GM19395 (cell line): ENCODE data around the gene STK32A.

Experiments
- ATAC-seq: cut with Tn5 transposase; IDR thresholded peaks from one replicate; pipeline ENCODE4 v1.9.1; 2021; ENCODE audit warnings: mild to moderate bottlenecking, moderate library complexity; ENCODE audit not compliant: unreplicated experiment

The STK32A gene

DNA sequence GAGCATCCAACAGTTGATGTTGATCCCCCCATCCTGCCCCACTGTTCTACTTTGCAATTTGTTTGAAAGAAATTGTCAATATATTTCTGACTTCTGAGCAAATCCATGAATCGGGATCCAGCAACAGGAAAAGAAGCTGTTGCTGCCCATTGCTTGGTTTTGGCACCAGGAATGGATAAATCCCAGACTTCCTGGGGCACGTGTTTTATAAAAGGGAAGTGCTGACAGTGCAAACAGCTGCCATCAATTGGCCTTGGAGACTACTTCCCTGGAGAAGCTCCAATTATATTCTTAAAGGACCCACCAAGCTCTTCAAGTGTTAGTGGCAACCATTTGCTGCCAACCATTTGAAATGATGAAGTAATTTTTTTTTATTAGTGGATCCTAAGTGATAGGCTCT, 13.7 kb downstream of the STK32A start:
- no peak for ATAC-seq

DNA sequence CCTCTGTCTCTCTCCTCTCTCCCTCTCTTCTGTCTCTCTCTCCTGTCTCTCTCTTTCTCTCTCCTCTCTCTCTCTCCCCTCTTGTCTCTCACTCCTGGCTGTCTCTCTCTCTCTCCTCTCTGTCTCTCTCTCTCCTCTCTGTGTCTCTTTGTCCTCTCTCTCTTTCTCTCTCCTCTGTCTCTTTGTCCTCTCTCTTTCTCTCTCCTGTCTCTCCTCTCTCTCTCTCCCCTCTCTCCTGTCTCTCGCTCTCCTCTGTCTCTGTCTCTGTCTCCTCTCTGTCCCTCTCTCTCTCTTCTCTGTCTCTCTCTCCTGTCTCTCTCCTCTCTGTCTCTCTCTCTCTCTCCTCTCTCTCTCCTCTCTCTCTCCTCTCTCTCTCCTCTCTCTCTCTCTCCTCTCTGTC, 25.0 kb downstream of the STK32A start:
- no peak for ATAC-seq

DNA sequence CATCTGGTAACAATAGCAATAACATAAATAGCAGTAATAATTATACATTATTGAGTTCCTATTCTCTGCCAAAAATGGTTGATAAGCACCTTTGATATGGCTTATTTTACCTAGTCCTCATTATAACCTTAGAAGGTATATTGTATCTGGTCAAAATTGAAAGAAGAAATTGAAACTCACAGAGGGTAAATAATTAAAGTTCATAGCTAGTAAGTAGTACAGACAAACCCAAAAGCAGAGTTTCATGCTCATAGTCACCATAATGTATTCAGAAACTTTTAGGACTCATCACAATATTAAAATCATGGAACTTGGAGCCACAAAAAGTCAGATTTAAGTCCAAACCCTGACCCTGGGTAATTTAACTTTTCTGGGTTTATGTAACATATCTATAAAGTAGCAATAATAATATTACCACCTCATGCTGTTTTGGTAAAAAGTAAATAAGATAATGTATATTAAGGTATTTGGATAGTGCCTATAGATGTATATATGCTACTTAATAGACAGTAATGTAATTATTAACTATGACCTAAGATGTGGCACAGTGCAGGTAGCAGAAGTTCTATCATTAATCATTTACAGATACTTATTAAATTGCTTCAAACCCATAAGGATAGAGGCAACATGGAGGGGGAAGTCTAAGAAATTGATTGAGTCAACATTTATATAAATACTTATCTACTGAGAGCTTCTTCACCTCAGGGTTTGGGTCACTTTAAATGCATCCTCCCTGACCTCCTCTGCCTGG, 32.4 kb downstream of the STK32A start:
- ATAC-seq = no peak

DNA sequence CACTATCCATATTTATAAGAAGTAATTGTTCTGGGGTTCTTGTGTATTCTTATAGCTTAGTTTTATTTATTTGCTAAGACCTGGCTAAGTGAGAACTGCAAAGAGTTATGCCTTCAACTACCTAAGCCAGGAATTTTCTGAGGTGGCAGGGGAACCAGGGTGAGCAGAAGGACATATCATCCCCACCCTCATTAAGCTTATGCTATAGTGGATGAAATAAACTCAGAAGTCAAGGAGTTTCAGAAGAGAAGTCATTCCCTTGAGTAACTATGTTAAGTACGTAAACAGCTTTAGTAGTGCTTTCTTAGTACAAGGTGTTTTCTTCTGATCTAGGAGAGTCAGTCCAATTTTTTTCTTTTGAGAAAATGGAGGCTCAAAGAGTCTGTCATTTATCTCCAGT, 41.7 kb downstream of the STK32A start:
- ATAC-seq = no peak

DNA sequence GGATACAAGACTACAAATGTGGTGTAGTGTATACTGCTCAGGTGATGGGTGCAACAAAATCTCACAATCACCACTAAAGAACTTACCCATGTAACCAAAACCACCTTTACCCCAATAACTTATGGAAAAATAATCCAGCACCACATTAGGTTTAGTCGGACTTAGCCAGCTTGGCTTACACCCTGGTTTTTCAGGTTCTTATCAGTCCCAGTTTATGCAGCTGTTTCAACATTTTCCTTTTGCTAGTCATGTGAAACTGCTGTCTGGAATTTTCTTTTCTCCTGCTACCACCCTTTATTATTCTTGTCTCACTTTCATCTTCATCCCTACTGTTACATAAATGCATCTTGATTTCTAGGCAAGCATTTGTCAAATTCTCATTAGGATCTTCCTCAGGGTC, 51.5 kb downstream of the STK32A start:
- no peak for ATAC-seq

DNA sequence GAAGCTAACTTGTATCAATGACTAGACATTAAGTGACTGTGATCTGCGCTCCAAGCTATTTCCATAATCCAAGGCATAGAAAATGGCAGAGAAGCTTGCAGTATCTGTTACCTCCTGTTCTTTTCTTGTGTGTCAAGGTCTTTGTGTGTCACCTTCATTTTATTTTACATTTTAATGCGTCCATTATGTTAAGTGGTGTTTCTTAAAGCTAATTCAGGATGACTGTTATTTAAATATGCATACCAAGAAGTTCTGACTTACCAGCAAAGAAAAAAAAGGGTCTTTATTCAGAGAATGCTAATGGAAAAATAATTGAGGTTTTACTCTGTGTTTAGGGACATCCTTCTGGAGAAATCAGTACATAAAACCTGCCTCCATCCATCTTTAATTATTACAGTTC, 52.3 kb downstream of the STK32A start:
- no peak for ATAC-seq

DNA sequence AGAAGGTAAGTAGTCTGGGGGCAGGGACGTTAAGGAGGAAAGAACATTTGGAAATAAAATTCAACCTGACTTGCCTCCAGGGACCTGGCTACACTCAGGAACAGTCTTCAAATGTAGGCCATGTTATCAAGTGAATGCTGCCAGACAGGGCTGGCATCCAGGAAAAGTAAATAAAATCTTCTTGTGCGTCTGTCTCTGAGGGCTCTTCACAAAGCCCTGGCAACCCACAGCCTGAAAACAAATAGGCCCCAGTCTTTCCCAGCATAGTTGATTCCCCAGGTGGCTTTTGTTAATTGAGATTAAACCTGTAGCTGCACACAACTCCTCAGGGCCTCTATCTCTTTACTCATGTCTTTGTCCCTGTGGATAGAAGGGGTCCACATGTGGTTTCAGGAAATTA, 55.4 kb downstream of the STK32A start:
- no peak for ATAC-seq

DNA sequence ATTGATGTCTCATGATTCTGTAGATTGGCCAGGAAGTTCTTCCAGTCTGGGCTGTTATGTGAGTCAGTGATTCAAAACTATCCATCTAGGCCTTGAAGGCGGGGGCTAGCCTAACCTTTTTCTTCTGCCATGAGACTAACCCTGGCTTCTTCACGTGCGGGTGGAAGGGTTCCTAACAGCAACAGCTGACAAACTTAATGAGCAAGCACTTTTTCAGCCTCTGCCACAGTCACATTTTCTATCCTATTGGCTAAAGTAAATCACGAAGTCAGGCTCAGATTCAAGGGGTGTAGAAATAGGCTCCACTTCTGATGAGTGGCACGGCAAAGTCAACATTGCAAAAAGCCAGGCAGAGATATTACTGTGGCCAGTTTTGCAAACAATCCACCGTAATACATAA, 68.4 kb downstream of the STK32A start:
- no peak for ATAC-seq

DNA sequence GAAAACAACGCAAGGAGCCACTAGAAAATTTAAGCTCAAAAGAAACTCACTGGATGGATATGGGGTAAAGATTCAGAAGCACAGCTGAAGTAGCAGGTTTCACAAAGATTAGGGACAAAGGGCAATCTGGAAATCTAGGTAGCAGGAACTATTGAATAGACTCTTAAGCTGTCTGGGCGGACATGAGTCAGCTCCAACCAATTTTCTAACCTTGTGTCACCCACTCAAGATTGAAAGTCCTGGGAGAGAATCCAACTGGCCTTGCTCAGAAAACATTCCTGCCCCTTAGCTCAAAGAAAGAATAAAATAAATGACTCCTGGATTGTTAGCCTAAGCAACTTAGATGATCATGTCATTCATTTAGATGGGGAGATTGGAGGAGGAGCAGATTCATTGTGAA, 69.2 kb downstream of the STK32A start:
- ATAC-seq = no peak

DNA sequence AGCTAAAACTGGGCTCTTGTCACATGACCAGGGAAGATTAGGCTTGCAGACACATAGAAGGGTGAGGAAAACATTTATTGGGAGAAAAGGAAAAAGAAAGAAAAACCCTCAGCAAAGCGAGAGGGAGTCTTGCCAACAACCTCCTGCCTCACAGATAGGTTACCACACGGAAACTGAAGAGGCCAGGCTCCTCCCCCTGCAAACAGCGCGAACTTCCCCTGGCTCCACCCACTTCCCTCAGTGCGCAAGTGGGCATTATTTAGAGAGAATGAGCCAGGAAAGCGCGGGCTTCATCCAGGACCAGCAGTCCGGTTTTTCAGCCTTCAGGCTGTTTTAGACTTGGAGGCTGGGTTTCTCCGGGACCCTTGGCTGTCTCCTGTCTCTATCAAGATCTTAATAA, 70.3 kb downstream of the STK32A start:
- ATAC-seq = no peak

DNA sequence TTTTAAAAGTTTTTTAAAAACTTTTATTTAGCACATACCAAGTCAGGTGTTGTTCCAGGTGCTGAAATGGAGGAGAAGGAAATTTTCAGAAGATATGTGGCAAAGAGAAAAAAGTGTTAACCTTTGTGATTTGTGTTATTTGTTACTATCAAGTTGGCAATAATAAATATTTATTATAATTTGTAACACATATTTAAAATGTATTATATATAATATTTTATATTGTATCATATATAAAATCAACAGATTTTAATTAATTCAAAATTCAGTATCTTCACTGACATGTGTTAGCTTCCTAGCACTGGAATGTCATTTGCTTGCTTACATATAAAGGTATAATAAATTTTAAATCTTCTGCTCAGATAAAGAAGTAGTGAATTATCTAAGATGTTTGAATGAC, 71.5 kb downstream of the STK32A start:
- no peak for ATAC-seq

DNA sequence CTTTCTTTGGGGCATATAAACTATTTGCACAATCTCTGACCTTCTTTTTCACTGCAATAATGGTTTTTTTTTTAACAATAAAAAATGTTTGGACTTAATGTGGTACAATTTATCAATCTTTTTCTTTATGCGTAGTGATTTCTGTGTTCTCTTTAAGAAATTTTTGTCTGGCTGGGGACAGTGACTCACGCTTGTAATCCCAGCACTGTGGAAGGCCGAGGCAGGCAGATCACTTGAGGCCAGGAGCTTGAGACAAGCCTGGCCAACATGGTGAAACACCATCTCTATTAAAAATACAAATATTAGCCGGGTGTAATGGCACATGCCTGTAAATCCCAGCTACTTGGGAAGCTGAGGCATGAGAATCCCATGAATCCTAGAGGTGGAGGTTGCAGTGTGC, 72.3 kb downstream of the STK32A start:
- ATAC-seq = no peak

DNA sequence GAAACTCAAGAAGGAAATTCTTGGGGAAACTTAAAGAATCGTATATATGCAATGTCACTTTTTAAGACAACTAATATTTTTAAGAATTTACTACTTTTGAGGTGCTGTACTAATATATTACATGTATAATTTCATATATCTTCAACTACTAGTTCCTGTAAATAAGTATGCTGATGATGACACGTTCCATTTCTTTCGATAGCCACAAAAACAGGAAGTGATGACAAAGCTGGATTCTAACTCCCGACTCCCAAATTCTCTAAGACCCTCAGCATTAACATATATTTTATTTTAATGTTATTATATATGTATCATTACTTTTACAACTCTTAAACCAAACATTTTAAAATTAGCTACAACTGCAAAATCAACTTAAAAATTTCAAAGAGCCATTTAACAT, 74.8 kb downstream of the STK32A start:
- no peak for ATAC-seq

DNA sequence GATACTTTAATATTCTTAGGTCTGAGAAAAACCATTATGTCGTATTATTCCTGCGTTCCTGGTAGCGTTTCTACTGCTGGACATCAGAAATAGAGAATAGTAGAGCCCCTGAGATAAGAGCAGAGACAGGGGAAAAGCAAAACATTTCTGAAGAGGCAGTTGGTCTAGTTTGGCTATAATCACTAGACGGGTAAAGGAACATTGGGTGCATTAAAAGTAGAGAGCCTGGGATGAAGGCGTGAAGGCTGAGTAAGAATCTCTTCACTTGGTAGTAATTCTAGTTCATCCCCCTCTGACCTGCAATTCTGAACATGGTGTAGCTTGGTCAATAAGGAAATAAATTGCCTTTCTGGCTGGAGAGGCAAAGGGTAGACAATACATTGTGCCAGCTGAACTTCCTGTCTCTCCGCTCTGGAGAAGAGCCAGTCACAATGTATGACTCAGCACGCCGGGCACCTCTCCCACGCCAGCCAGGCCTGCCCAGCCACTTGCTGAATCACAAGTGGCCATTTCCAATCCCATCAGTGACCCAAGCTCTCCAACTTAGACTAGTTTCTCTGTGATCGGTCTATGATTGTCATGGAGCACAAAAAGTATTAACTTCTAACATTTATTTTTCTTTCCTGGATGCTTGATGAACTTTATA, 75.4 kb downstream of the STK32A start:
- no peak for ATAC-seq

DNA sequence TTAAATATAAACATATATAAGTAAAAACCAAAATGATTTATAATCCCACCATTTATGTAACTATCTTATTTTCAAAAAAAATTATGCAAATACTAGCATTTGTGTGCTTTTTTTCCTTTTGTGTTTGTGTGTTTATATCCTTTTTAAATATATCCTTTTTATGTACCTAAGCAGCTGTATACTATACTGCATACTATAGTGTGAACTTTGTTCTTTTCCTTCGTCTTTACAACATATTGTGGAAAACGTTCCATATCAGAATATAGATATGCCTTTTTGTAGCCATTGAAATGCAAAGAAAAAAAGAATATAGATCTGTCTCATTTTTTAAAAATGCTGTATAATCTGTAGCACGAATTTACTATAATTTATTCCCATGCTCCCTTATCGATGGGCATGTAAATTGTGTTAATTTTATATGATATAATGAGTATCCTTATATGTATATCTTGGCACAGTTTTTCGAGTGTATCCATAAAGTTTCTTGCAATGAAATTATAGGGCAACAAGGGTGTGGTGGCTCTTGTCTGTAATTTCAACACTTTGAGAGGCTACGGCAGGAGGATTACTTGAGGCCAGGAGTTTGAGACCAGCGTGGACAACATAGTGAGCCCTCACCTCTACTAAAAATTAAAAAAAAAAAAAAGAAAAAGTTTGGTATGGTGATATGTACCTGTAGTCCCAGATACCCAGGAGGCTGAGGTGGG, 83.3 kb downstream of the STK32A start:
- ATAC-seq = no peak

DNA sequence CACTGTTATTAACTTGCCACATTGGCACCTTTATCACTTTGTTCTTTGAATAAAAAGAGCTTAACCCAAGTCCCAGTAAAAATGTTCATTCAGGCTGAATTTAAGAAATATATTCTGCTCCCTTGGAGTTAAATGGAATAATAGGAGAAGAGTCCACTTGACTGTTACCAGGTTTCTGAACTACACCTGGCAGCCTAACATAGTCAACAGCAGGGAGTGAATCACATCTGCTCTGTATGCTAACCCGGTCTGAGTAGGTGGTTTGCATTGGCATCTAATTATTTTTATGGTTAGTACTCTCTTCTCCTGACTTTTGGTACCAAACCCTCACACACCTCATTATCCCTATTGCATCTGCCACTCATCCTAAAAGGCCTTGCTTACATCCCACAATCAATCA, 86.7 kb downstream of the STK32A start:
- no peak for ATAC-seq

DNA sequence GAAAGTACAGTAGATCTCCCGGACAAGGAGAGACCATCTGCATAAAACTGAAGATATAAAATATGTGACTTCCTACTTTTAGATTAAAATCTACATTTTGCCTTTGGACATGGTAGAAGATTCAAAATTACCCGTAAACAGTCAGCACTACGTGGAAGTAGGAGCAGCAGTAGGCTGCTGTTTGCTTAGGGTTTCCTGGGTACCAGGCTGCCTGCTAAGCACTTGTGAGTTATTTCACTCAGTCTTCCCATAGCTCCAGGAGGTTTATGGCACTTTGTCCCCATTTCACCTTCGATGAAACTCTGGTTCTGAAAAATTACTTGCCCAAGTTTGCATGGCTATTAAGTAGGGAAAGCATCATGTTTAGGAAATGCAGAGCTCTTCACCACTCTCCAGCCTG, 92.6 kb downstream of the STK32A start:
- ATAC-seq = no peak

DNA sequence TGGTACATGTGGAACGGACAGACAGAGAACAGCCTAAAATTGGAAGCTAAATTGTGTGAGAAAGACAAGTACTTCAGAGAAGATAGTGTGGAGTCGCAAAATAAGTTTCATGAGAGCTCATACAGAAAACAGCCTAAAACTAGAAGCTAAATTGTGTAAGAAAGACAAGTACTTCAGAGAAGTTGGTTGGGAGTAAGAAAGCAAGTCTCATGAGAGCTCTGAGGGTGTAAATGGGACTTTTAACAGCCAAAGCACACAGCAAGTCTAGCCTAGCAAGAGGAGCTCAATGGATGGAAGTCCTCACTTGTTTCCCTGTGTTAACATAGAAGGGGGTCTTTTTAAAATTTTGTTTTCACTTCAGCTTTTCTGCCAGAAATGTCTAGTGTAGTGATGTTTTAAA, 93.1 kb downstream of the STK32A start:
- ATAC-seq = no peak

DNA sequence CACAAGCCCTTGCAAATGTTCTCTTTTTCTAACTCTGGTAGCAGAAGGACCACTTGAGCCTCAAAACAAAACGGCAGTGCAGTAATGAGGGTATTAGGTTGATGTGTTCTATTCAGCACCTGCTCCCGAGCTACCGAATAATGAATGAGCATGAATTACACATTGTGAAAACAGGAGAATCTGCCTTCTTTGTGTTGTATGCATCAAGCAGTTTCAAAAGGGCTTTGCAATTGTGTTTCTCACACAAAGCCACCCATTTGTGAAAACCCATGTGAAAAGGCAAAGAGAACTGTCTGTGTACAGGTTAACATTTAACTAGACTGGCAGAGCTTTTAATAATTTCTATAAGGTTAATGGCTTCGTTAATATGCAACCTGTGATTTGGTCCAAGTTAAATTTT, 97.8 kb downstream of the STK32A start:
- ATAC-seq = peak; percentile 51

DNA sequence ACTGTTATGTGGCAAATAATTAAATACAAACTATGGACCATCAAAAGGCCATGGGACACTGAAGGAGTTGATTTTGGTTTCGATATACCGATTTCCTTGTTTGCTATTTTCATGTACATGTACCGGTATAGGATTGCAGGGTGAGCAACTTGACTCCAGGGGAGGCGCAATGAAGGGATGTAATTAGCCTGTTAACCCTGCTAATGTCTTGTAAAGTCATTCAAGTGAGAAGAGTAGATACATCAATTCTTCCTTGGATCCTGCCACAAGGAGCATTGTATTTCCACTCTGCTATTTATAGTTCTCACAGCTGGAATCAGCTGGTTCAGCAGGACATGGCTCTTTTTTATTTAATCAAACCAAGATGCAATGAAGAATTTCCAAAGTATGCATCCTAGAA, 102.0 kb downstream of the STK32A start:
- ATAC-seq = no peak

DNA sequence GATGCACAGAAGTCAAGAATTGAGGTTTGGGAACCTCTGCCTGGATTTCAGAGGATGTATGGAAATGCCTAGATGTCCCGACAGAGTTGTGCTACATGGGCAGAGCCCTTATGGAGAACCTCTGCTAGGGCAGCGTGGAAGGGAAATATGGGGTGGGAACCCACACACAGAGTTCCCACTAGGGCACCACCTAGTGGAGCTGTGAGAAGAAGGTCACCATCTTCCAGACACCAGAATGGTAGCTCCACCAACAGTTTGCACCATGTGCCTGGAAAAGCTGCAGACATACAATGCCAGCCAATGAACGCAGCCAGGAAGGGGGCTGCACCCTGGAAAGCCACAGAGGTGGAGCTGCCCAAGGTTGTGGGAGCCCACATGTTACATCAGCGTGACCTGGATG, 104.5 kb downstream of the STK32A start:
- no peak for ATAC-seq

DNA sequence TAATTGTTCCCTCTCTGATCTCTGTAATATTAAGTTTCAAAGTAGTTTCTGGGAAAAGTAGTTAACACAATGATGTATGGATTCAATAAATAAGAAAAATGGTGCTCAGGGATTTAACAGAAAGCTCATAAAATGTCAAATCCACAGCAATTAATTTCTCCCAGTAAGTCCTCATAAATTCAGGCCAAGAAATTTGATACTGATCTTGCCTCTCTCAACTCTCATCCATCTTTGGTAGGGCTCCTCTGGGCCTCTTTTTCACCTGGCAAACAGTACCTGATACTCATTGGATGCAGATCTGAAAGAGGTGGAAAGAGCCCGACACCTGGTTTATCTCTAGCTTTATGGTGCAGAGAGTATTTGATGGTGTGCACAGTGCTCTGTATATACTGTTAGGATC, 106.1 kb downstream of the STK32A start:
- ATAC-seq = no peak
